CD4-positive, alpha-beta memory T cell (primary cell): ENCODE data around the gene ARID3A. TPM values are rescaled to one million over a fixed set of nuclear protein-coding genes. Genes with fewer than 3 reads are reported as not detected.

Experiments
- CTCF ChIA-PET: fragments of 350-600 bp; sonication (Branson Sonifier 250); formaldehyde crosslinking; loops from one replicate; lab custom pipeline; 2021; ENCODE audit warnings: inconsistent platforms; ENCODE audit not compliant: partially characterized antibody; lab: Charles Lee
- POLR2A ChIA-PET: fragments of 350-600 bp; sonication (Branson Sonifier 250); formaldehyde crosslinking; loops from one replicate; lab custom pipeline; 2021; ENCODE audit not compliant: partially characterized antibody; lab: Charles Lee
- DNase-seq, 5 donors: peaks; one replicate each; pipeline versions ENCODE4 v3.0.0 to v3.0.0-alpha.2; 2020 to 2022; ENCODE audit warnings: mixed read lengths in 1 of 5
- H3K27ac ChIP-seq: one replicate; pipeline ENCODE4 v1.7.0; 2013; ENCODE audit warnings: low read depth, low read length
- H3K27me3 ChIP-seq: 2 replicates; pipeline ENCODE4 v1.7.0; 2013; ENCODE audit warnings: mild to moderate bottlenecking, low read length, moderate library complexity; ENCODE audit not compliant: insufficient read depth
- H3K36me3 ChIP-seq: 2 replicates; pipeline ENCODE4 v1.7.0; 2013; ENCODE audit warnings: mild to moderate bottlenecking, low read length, moderate library complexity; ENCODE audit not compliant: insufficient read depth
- H3K4me1 ChIP-seq: 2 replicates; pipeline ENCODE4 v1.7.0; 2013; ENCODE audit warnings: mild to moderate bottlenecking, low read length, moderate library complexity; ENCODE audit not compliant: insufficient read depth
- H3K4me3 ChIP-seq, 2 donors: one replicate each; pipeline ENCODE4 v1.7.0; 2013; ENCODE audit warnings: low read length in 2 of 2, mild to moderate bottlenecking in 1 of 2
- H3K9me3 ChIP-seq, 2 donors: one replicate each; pipeline ENCODE4 v1.7.0; 2013; ENCODE audit warnings: low read length in 2 of 2, control low read depth in 1 of 2; ENCODE audit not compliant: control insufficient read depth in 1 of 2
- H3K27ac Mint-ChIP-seq, 7 donors: one replicate each; pipeline ENCODE4 v1.8.0; 2020 to 2021; ENCODE audit warnings: mixed read lengths in 7 of 7, mild to moderate bottlenecking in 6 of 7, inconsistent platforms in 3 of 7, moderate library complexity in 3 of 7
- H3K27me3 Mint-ChIP-seq, 2 donors: one replicate each; pipeline ENCODE4 v1.8.0; 2020 to 2021; ENCODE audit warnings: mixed read lengths in 2 of 2
- H3K36me3 Mint-ChIP-seq, 2 donors: one replicate each; pipeline ENCODE4 v1.8.0; 2020 to 2021; ENCODE audit warnings: mixed read lengths in 2 of 2, inconsistent platforms in 1 of 2, mild to moderate bottlenecking in 1 of 2
- H3K4me1 Mint-ChIP-seq, 4 donors: one replicate each; pipeline ENCODE4 v1.8.0; 2020 to 2021; ENCODE audit warnings: mixed read lengths in 4 of 4, mild to moderate bottlenecking in 1 of 4
- H3K4me3 Mint-ChIP-seq, 8 donors: one replicate each; pipeline ENCODE4 v1.8.0; 2020 to 2021; ENCODE audit warnings: mixed read lengths in 8 of 8, mild to moderate bottlenecking in 7 of 8, moderate library complexity in 6 of 8, inconsistent platforms in 3 of 8
- H3K9me3 Mint-ChIP-seq, 8 donors: one replicate each; pipeline ENCODE4 v1.8.0; 2020 to 2021; ENCODE audit warnings: mixed read lengths in 8 of 8, mild to moderate bottlenecking in 5 of 8, inconsistent platforms in 3 of 8, moderate library complexity in 1 of 8
- intact Hi-C: fragments of 100-400 bp; cut with micrococcal nuclease; formaldehyde crosslinking; loops from one replicate; pipeline ENCODE4 v1.15.1; 2023
- polyA plus RNA-seq, 2 donors: library from polyadenylated mRNA; unstranded; fragments of 300-500 nt; fragmentation: Illumina TruSeq; gene quantifications; one replicate each; pipeline ENCODE4 v1.2.3, GENCODE V29; 2021
- total RNA-seq, 2 experiments: library from RNA; stranded (reverse); gene quantifications; one replicate each; pipeline ENCODE4 v1.2.3, GENCODE V29; 2021

The ARID3A gene
- total and polyA plus RNA-seq, 4 experiments from 2014 or later, result 0.27 to 9.6 (median 5.2) TPM

DNA sequence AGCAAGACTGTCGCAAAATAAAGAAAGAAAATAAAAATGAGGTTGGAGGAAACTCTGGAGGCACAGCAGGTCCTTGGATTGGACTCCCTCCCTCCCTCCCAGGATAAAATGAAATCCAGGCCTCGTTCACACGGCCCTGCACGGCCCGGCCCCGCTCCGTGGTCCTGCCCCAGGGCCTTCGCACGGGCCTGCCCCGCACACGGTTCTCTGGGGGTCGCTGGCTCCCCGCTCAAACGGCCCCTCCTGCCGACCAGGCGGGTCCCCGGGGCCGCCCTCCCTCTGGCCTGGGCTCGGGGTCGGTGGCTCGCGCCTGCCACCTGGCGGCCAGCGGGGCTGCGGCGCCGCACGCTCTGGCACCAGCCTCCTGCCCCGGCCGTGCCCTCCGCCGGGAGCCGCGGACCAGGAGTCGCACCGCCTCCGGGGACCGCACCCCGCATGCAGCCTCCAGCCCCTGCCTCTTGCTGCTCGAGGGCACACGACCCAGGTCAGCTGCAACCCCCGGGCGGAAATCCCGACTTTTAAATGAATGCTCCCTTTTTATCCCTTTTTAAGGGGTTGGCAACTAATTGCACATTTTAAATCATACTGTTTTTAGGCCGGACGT, 56.8 kb downstream of the ARID3A start:
- Histone ChIP-seq H3K4me3 (no peak overlapping the region), H3K9me3 (no peaks in the 10 kb centered on the region), H3K36me3 (peaks cover 5% of the 10 kb centered on the region), H3K27me3 (no peaks in the 10 kb centered on the region), H3K4me1 (peaks cover 24% of the 10 kb centered on the region), H3K27ac (no peak overlapping the region)
- H3K27me3 Mint-ChIP-seq, result no peaks in the 10 kb centered on the region
- ChIA-PET CTCF (interaction anchor here (0.8 to 6.5 kb wide), 8 partner anchors 12 to 217 kb away, joined by 3 to 118 read pairs (median 4); no protein-coding TSS in a partner anchor), POLR2A (interaction anchor here (0.7 to 4.4 kb wide), 5 partner anchors 13 to 119 kb away, joined by 3 to 88 read pairs (median 16); partner anchors contain the start of gene ABCA7)
- peaks cover 4 to 18% (median 12%) of the 10 kb centered on the region in 4 donors for H3K4me1 Mint-ChIP-seq
- DNase-seq, result peak; percentile 50 to 78 (median 69)
- intact Hi-C loops, result loop anchor here (1.0 to 5.0 kb wide), 3 partner anchors 55 to 125 kb away; no protein-coding TSS in a partner anchor
- no peaks in the 10 kb centered on the region for H3K9me3 Mint-ChIP-seq
- peaks cover 0 to 17% of the 10 kb centered on the region in 2 donors for H3K36me3 Mint-ChIP-seq
- H3K27ac Mint-ChIP-seq, result peak overlapping the region in 2 of 7 donors; percentile 9 to 65
- H3K4me3 Mint-ChIP-seq, result peak overlapping the region in 5 of 8 donors; percentile 20 to 57 (median 46)

DNA sequence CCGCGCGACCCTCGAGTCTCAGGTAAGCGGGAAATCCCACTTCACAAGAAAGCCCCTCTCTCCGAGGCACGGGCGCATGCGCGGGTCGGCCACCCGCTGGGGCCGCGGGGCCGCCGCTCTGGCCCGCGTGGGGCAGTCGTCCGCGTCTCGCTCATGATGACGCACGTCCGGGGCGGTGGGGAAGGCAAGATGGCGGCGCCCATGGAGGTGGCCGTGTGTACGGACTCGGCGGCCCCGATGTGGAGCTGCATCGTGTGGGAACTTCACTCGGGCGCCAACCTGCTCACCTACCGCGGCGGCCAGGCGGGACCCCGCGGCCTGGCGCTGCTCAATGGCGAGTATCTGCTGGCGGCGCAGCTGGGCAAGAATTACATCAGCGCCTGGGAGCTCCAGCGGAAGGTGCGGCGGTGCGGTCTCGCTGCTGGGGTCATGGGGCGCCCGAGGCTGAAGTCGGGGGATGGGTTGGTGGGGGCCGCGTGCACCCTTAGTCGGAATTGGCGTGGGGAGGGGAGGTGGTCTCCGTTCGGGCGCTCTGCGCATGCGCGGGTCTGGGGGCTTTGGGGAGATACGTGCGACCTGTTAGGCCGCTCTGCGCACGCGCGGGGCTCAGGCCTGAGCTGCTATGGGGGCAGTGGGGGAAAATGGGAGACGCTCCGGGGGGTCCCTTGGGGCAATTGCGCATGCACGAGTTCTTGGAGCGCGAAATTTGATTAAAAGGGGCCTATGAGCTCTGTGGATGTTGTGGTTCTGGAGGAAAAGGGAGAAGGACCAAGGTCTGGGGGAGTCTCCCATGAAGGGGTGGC, 58.5 kb downstream of the ARID3A start, which contains the start of gene WDR18:
Gene WDR18 (plus strand): TSS at position 181 of the 803 bp plus-strand sequence. CDS start 9 bp downstream, at position 190.
- DNase-seq, result peak; percentile 79 to 87 (median 81)
- Mint-ChIP-seq H3K4me1 (peaks cover 4 to 18% (median 12%) of the 10 kb centered on the region in 4 donors), H3K27ac (peak within 1 kb of the TSS; percentile 84 to 96 (median 90)), H3K9me3 (no peaks in the 10 kb centered on the region), H3K27me3 (no peaks in the 10 kb centered on the region), H3K4me3 (peak within 1 kb of the TSS; percentile 89 to 96 (median 92)), H3K36me3 (peaks cover 0 to 22% of the 10 kb centered on the region in 2 donors)
- Histone ChIP-seq H3K4me1 (peaks cover 24% of the 10 kb centered on the region), H3K36me3 (peaks cover 5% of the 10 kb centered on the region), H3K4me3 (peak within 1 kb of the TSS; percentile 65 to 69), H3K27ac (peak within 1 kb of the TSS; percentile 75), H3K9me3 (no peaks in the 10 kb centered on the region), H3K27me3 (no peaks in the 10 kb centered on the region)
- intact Hi-C loops, result loop anchor here (1.0 to 5.0 kb wide), 6 partner anchors 12 to 214 kb away; partner anchors contain the start of genes RNU6-2 and TMEM259
- POLR2A ChIA-PET, result interaction anchor here (0.6 to 4.4 kb wide), 36 partner anchors 11 to 291 kb away, joined by 3 to 88 read pairs (median 4); partner anchors contain the start of genes ABCA7, CIRBP, CNN2 and FAM174C
- CTCF ChIA-PET, result interaction anchor here (0.6 to 6.5 kb wide), 25 partner anchors 8 to 256 kb away, joined by 3 to 118 read pairs (median 3); partner anchors contain the start of genes CBARP, CFD and KISS1R

DNA sequence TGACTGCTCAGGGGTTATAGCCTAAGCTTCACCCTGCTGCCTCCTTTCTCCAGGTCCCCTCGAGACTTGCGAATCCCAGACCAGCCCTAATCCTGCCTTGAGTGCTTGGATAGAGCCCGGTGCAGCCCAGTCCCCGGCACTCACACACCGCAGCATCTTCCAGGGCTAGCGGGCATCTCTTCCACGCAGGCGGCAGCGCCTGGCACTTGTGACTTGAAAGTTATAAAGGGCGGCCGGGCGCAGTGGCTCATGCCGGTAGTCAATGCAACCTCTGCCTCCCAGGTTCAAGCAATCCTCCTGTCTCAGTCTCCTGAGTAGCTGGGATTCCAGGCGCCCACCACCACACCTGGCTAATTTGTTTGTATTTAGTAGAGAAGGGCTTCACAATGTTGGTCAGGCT, 60.2 kb downstream of the ARID3A start:
- POLR2A ChIA-PET, result interaction anchor here (3.4 to 4.4 kb wide), 2 partner anchors 10 to 123 kb away, joined by 16 to 34 read pairs; no protein-coding TSS in a partner anchor
- Histone ChIP-seq H3K4me1 (peaks cover 24% of the 10 kb centered on the region), H3K27ac (no peak overlapping the region), H3K36me3 (peaks cover 9% of the 10 kb centered on the region), H3K9me3 (no peaks in the 10 kb centered on the region), H3K4me3 (no peak overlapping the region), H3K27me3 (no peaks in the 10 kb centered on the region)
- Mint-ChIP-seq H3K9me3 (no peaks in the 10 kb centered on the region), H3K4me3 (peak overlapping the region in 6 of 8 donors; percentile 17 to 95 (median 72)), H3K4me1 (peaks cover 4 to 18% (median 12%) of the 10 kb centered on the region in 4 donors), H3K36me3 (peaks cover 0 to 24% of the 10 kb centered on the region in 2 donors), H3K27ac (peak overlapping the region in 1 of 7 donors; percentile 15), H3K27me3 (no peaks in the 10 kb centered on the region)
- intact Hi-C loops, result no loop called here
- DNase-seq, result peak in 1 of 5 donors; percentile 3
- CTCF ChIA-PET, result no interaction called here

DNA sequence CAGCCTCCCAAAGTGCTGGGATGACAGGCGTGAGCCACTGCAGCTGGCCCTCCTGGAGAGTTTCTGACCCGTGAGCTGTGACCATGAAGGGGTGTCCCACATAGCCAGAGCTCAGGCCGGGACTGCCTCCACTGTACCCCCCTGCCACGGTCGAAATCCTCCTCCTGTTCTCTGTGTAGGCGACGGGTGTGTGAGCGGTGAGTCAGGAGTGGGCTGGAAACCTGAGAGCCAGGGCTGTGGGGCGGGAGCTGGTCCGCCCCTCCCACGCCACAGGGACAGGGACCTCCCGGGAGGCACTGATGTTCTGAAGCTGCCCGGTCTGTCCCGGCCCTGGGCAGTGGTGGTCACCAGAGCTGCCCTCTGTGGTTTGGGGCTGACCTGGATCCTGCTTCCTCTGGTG, 62.2 kb downstream of the ARID3A start:
- H3K9me3 ChIP-seq, result no peaks in the 10 kb centered on the region
- H3K27ac ChIP-seq, result no peak overlapping the region
- peak in 1 of 5 donors; percentile 1 for DNase-seq
- Mint-ChIP-seq H3K27me3 (no peaks in the 10 kb centered on the region), H3K36me3 (peaks cover 0 to 28% of the 10 kb centered on the region in 2 donors), H3K4me3 (no peak overlapping the region), H3K4me1 (peaks cover 4 to 18% (median 12%) of the 10 kb centered on the region in 4 donors), H3K9me3 (no peaks in the 10 kb centered on the region), H3K27ac (peak overlapping the region in 1 of 7 donors; percentile 79)
- ChIA-PET POLR2A (interaction anchor here (1.0 to 1.2 kb wide), 2 partner anchors 9 to 64 kb away, joined by 3 to 5 read pairs; no protein-coding TSS in a partner anchor), CTCF (no interaction called here)
- peaks cover 9% of the 10 kb centered on the region for H3K36me3 ChIP-seq
- H3K4me3 ChIP-seq, result no peak overlapping the region
- peaks cover 19% of the 10 kb centered on the region for H3K4me1 ChIP-seq
- intact Hi-C loops, result no loop called here
- H3K27me3 ChIP-seq, result no peaks in the 10 kb centered on the region

DNA sequence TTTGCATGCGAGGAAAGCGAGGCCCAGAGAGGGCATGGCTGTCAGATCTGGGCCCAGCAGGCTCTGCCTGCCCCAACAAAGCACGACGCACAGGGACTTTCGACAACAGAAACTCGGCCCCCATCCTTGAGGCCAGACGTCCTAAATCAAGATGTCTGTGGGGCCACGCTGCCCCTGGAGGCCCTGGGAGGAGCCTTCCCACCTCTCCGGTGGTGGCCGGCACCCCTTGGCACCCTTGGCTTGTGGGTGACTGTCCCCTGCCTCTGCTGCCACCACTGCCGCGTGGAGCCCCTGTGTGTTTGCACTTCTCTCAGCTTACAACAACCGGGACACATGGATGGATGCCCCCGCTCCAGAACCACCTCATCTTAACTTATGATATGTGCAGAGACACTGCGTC, 62.7 kb downstream of the ARID3A start:
- POLR2A ChIA-PET, result no interaction called here
- CTCF ChIA-PET, result no interaction called here

DNA sequence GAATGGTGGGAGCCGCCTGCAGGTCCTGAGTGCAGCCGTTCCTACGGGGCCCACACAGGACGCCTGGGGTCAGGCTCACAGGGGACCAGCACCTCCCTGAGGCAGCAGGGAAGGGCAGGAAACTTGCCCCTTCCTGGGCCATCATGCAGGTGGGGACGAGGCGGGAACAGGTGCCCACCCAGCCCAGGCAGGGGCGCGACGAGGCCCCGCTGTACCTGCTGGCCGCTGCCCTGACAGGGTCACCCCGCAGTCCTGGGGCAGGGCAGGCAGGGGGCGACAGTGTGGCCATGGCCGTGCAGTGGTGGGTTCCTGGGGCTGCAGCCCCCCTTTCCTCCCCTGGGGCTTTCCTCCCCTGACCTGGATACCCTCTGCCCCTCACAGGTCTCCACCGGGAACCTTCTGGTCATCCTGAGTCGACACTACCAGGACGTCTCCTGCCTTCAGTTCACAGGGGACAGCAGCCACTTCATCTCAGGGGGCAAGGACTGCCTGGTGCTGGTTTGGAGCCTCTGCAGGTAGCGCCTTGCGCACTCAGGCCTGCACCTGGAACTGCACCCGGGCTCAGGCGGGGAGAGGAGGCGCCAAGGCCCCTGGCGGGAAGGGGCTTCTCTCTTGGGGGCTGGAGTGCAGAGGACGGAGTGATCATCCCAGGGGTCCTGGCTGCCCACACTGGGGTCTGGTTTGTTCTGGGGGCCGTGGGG, 63.7 kb downstream of the ARID3A start:
- Histone ChIP-seq H3K36me3 (peaks cover 13% of the 10 kb centered on the region), H3K4me3 (no peak overlapping the region), H3K4me1 (peaks cover 12% of the 10 kb centered on the region), H3K27ac (no peak overlapping the region), H3K27me3 (no peaks in the 10 kb centered on the region), H3K9me3 (no peaks in the 10 kb centered on the region)
- peaks cover 0 to 28% of the 10 kb centered on the region in 2 donors for H3K36me3 Mint-ChIP-seq
- peaks cover 4 to 14% (median 7%) of the 10 kb centered on the region in 4 donors for H3K4me1 Mint-ChIP-seq
- H3K27ac Mint-ChIP-seq, result peak overlapping the region in 2 of 7 donors; percentile 7 to 24
- DNase-seq, result peak in 1 of 5 donors; percentile 32
- no peaks in the 10 kb centered on the region for H3K9me3 Mint-ChIP-seq
- H3K27me3 Mint-ChIP-seq, result no peaks in the 10 kb centered on the region
- ChIA-PET POLR2A (no interaction called here), CTCF (no interaction called here)
- no peak overlapping the region for H3K4me3 Mint-ChIP-seq
- intact Hi-C loops, result no loop called here

More for the DNA sequence above, 62.7 kb downstream of the ARID3A start:
- intact Hi-C loops, result no loop called here
- H3K4me1 Mint-ChIP-seq, result peaks cover 4 to 18% (median 12%) of the 10 kb centered on the region in 4 donors
- H3K36me3 ChIP-seq, result peaks cover 13% of the 10 kb centered on the region
- no peaks in the 10 kb centered on the region for H3K9me3 Mint-ChIP-seq
- peaks cover 0 to 31% of the 10 kb centered on the region in 2 donors for H3K36me3 Mint-ChIP-seq
- peaks cover 17% of the 10 kb centered on the region for H3K4me1 ChIP-seq
- DNase-seq, result peak in 1 of 5 donors; percentile 5
- no peaks in the 10 kb centered on the region for H3K27me3 Mint-ChIP-seq
- peak overlapping the region in 2 of 7 donors; percentile 53 to 70 for H3K27ac Mint-ChIP-seq
- no peak overlapping the region for H3K4me3 ChIP-seq
- H3K27ac ChIP-seq, result no peak overlapping the region
- no peaks in the 10 kb centered on the region for H3K9me3 ChIP-seq
- no peak overlapping the region for H3K4me3 Mint-ChIP-seq
- no peaks in the 10 kb centered on the region for H3K27me3 ChIP-seq
